HepG2 (cell line): ENCODE data around the gene CABLES2. TPM values are rescaled to one million over a fixed set of nuclear protein-coding genes. Genes with fewer than 3 reads are reported as not detected.

ENCODE experiments used
- ATAC-seq: fragments of 200-7000 bp; cut with Tn5 transposase; 3 replicates; pipeline ENCODE4 v1.9.1; 2020; ENCODE audit warnings: mild to moderate bottlenecking, moderate library complexity
- BruUV-seq: library from RNA; stranded (reverse); fragments of 400-500 nt; replicated peaks from 2 replicates; lab custom pipeline; 2021; lab: Mats Ljungman, UMichigan
- CTCF ChIA-PET: fragments of 300-600 bp; formaldehyde crosslinking; extraction: SDS; loops from one replicate; lab custom pipeline; 2021; ENCODE audit warnings: low total read pairs, inconsistent platforms, low intra/inter-chr PET ratio; lab: Yijun Ruan, JAX
- POLR2A ChIA-PET: fragments of 350-600 bp; sonication (Branson Sonifier 250); formaldehyde crosslinking; loops from one replicate; lab custom pipeline; 2020; ENCODE audit warnings: antibody characterized with exemption, inconsistent platforms; lab: Yijun Ruan, JAX
- DNase-seq: peaks from one replicate; pipeline ENCODE4 v3.0.0-alpha.2; 2015; ENCODE audit warnings: low spot score
- FAIRE-seq: peaks from 3 replicates; lab custom pipeline; 2011; peaks lifted over from hg19 to GRCh38; lab: Jason Lieb, UNC
- H2AFZ ChIP-seq: one replicate; pipeline ENCODE4 v1.6.1; 2011; ENCODE audit warnings: low read length, inconsistent platforms
- H3K27ac ChIP-seq: fragments of 300-600 bp; 3 replicates; pipeline ENCODE4 v1.8.0; 2011; ENCODE audit warnings: mixed run types, mild to moderate bottlenecking, mixed read lengths, low read length, inconsistent platforms; ENCODE audit not compliant: insufficient read depth; ENCODE audit errors: extremely low read length
- H3K27me3 ChIP-seq, 2 experiments: fragments of 200-600 bp in 1 of 2; 2 replicates in 1 of 2; 3 replicates in 1 of 2; pipeline versions ENCODE4 v1.6.0 to v1.8.0; 2011; ENCODE audit warnings: low read length in 2 of 2, mild to moderate bottlenecking in 2 of 2, moderate library complexity in 2 of 2, inconsistent platforms in 1 of 2; ENCODE audit not compliant: insufficient read depth in 2 of 2, control insufficient read depth in 1 of 2
- H3K36me3 ChIP-seq, 2 experiments: fragments of 200-600 bp in 1 of 2; replicated peaks in 1 of 2; 2 replicates in 1 of 2; 3 replicates in 1 of 2; pipeline versions ENCODE4 v1.5.1 to v1.8.0; 2011; ENCODE audit warnings: low read length in 2 of 2, inconsistent platforms in 1 of 2; ENCODE audit not compliant: insufficient read depth in 2 of 2, control insufficient read depth in 1 of 2
- H3K4me1 ChIP-seq: 2 replicates; pipeline ENCODE4 v1.5.1; 2012; ENCODE audit warnings: low read length, inconsistent platforms; ENCODE audit not compliant: insufficient read depth
- H3K4me2 ChIP-seq: 2 replicates; pipeline ENCODE4 v1.6.0; 2011; ENCODE audit warnings: low read depth, low read length, inconsistent platforms
- H3K4me3 ChIP-seq, 3 experiments: fragments of 200-600 bp in 1 of 3; sonication (generic), shearing (Covaris generic) in 1 of 3; replicated peaks in 1 of 3; 2 replicates each; pipeline ENCODE4 v1.5.1; 2011 to 2016; ENCODE audit warnings: low read length in 3 of 3, inconsistent platforms in 2 of 3, low read depth in 2 of 3, mild to moderate bottlenecking in 2 of 3, control low read depth in 1 of 3, mixed read lengths in 1 of 3; ENCODE audit not compliant: insufficient read depth in 1 of 3
- H3K79me2 ChIP-seq: one replicate; pipeline ENCODE4 v1.6.1; 2011; ENCODE audit warnings: low read length, inconsistent platforms; ENCODE audit not compliant: insufficient read depth
- H3K9ac ChIP-seq: 2 replicates; pipeline ENCODE4 v1.6.0; 2011; ENCODE audit warnings: mild to moderate bottlenecking, low read depth, low read length, inconsistent platforms; ENCODE audit not compliant: insufficient read depth
- H3K9me3 ChIP-seq: 2 replicates; pipeline ENCODE4 v1.5.1; 2012; ENCODE audit warnings: mild to moderate bottlenecking, low read length
- H4K20me1 ChIP-seq: 2 replicates; pipeline ENCODE4 v1.6.0; 2011; ENCODE audit warnings: inconsistent platforms, mild to moderate bottlenecking, low read length, moderate library complexity; ENCODE audit not compliant: insufficient read depth
- AGO2 ChIP-seq: fragments of 200-400 bp; formaldehyde crosslinking; optimal IDR thresholded peaks from 2 replicates; pipeline ENCODE3; 2017; ENCODE audit warnings: mild to moderate bottlenecking, low read depth, low read length, moderate library complexity
- CREB3 ChIP-seq: sonication (generic); formaldehyde crosslinking; IDR thresholded peaks from 2 replicates; pipeline ENCODE4 v1.5.0; 2020; ENCODE audit warnings: missing genetic modification reagents
- GZF1 ChIP-seq: sonication (generic); formaldehyde crosslinking; IDR thresholded peaks from 2 replicates; pipeline ENCODE4 v1.5.1; 2020; ENCODE audit warnings: mild to moderate bottlenecking, missing genetic modification reagents
- HDAC6 ChIP-seq: fragments of 200-600 bp; sonication (generic); IDR thresholded peaks from 2 replicates; pipeline ENCODE4 v1.7.0; 2017; ENCODE audit warnings: mild to moderate bottlenecking, antibody characterized with exemption, low read length, low read depth
- KLF12 ChIP-seq: sonication (generic); formaldehyde crosslinking; IDR thresholded peaks from 2 replicates; pipeline ENCODE4 v1.4.0; 2020; ENCODE audit warnings: missing genetic modification reagents, borderline replicate concordance
- LCORL ChIP-seq, 2 experiments: fragments of 450-650 bp in 1 of 2; sonication (generic) in 1 of 2; formaldehyde crosslinking in 1 of 2; IDR thresholded peaks; 2 replicates each; pipeline versions ENCODE4 v1.5.0 to v1.6.1; 2017 to 2020; ENCODE audit warnings: antibody characterized with exemption in 1 of 2, missing genetic modification reagents in 1 of 2
- POLR2A ChIP-seq, 2 experiments: IDR thresholded peaks; 2 replicates each; pipeline ENCODE4 v1.6.1; 2011; ENCODE audit warnings: low read depth in 2 of 2, low read length in 2 of 2, mild to moderate bottlenecking in 1 of 2, moderate library complexity in 1 of 2; ENCODE audit not compliant: insufficient read depth in 1 of 2
- THAP7 ChIP-seq: sonication (generic); formaldehyde crosslinking; IDR thresholded peaks from 2 replicates; pipeline ENCODE4 v1.8.1; 2023; ENCODE audit warnings: mild to moderate bottlenecking, missing genetic modification reagents
- ZNF180 ChIP-seq: sonication (generic); formaldehyde crosslinking; IDR thresholded peaks from 2 replicates; pipeline ENCODE4 v1.4.0; 2020; ENCODE audit warnings: low read depth, missing genetic modification reagents, borderline replicate concordance
- ZNF234 ChIP-seq: sonication (generic); formaldehyde crosslinking; conservative IDR thresholded peaks from 2 replicates; pipeline ENCODE4 v1.5.1; 2020; ENCODE audit warnings: mild to moderate bottlenecking, missing genetic modification reagents
- ZNF326 ChIP-seq: sonication (generic); formaldehyde crosslinking; IDR thresholded peaks from 2 replicates; pipeline ENCODE4 v1.4.0; 2020; ENCODE audit warnings: missing genetic modification reagents, borderline replicate concordance
- ZNF354B ChIP-seq: sonication (generic); formaldehyde crosslinking; IDR thresholded peaks from 2 replicates; pipeline ENCODE4 v1.8.0; 2022; ENCODE audit warnings: mild to moderate bottlenecking, missing genetic modification reagents
- ZNF572 ChIP-seq: sonication (generic); formaldehyde crosslinking; IDR thresholded peaks from 2 replicates; pipeline ENCODE4 v1.5.1; 2020; ENCODE audit warnings: mild to moderate bottlenecking, missing genetic modification reagents
- ZNF607 ChIP-seq: sonication (generic); formaldehyde crosslinking; IDR thresholded peaks from 2 replicates; pipeline ENCODE4 v1.5.1; 2020; ENCODE audit warnings: missing genetic modification reagents, mild to moderate bottlenecking, borderline replicate concordance
- ZNF709 ChIP-seq: sonication (generic); formaldehyde crosslinking; IDR thresholded peaks from 2 replicates; pipeline ENCODE4 v1.5.0; 2020; ENCODE audit warnings: mild to moderate bottlenecking, missing genetic modification reagents
- ZNF768 ChIP-seq: sonication (generic); formaldehyde crosslinking; IDR thresholded peaks from 2 replicates; pipeline ENCODE4 v1.4.0; 2020; ENCODE audit warnings: missing genetic modification reagents
- ZNF780A ChIP-seq: sonication (generic); formaldehyde crosslinking; IDR thresholded peaks from 2 replicates; pipeline ENCODE4 v1.8.0; 2022; ENCODE audit warnings: mild to moderate bottlenecking, missing genetic modification reagents, moderate library complexity
- WGBS: methylation state at CpG from one replicate; pipeline ENCODE4 v1.1.6; 2017; ENCODE audit warnings: low lambda C conversion rate; 5-methylcytosine and 5-hydroxymethylcytosine counted together
- in situ Hi-C: cut with HindIII; loops from 2 replicates; pipeline ENCODE4 v1.10.0; 2017; ENCODE audit warnings: low pct_unique_long_range_greater_than_20kb; ENCODE audit not compliant: extremely low pct_ligation_motif_present
- intact Hi-C: fragments of 100-400 bp; cut with micrococcal nuclease; formaldehyde crosslinking; loops from one replicate; pipeline ENCODE4 v1.10.0; 2022; ENCODE audit not compliant: unreplicated experiment
- polyA plus RNA-seq, 8 experiments: library from polyadenylated mRNA; depleted of rRNA in 3 of 8; stranded (reverse) in 7 of 8; unstranded in 1 of 8; fragments of >200 nt; fragmentation: Illumina TruSeq in 4 of 8; extraction: Trizol in 4 of 8; gene quantifications; 2 replicates each; pipeline versions ENCODE4 v1.2.1 to v1.2.3, GENCODE V29; 2011 to 2016; ENCODE audit warnings: low read depth in 4 of 8, missing spikeins in 1 of 8, mixed read lengths in 1 of 8; ENCODE audit not compliant: insufficient read depth in 1 of 8
- total RNA-seq, 5 experiments: library from RNA; depleted of rRNA; stranded (reverse); fragments of >200 nt; fragmentation: Illumina TruSeq; extraction: Trizol; gene quantifications; 2 replicates each; pipeline ENCODE4 v1.2.3, GENCODE V29; 2016; ENCODE audit warnings: low read depth in 1 of 5
- TF ChIP-seq, protein P1 (sequence below): sonication (generic); formaldehyde crosslinking; IDR thresholded peaks from 2 replicates; pipeline ENCODE4 v1.9.0; 2021; ENCODE audit warnings: missing genetic modification reagents, borderline replicate concordance

Gene CABLES2
- total and polyA plus RNA-seq, 2 of the 13 experiments (the other 11 are each of a cell fraction or from before 2014, with no cell fraction given), result 5.2 to 9.7 TPM

DNA sequence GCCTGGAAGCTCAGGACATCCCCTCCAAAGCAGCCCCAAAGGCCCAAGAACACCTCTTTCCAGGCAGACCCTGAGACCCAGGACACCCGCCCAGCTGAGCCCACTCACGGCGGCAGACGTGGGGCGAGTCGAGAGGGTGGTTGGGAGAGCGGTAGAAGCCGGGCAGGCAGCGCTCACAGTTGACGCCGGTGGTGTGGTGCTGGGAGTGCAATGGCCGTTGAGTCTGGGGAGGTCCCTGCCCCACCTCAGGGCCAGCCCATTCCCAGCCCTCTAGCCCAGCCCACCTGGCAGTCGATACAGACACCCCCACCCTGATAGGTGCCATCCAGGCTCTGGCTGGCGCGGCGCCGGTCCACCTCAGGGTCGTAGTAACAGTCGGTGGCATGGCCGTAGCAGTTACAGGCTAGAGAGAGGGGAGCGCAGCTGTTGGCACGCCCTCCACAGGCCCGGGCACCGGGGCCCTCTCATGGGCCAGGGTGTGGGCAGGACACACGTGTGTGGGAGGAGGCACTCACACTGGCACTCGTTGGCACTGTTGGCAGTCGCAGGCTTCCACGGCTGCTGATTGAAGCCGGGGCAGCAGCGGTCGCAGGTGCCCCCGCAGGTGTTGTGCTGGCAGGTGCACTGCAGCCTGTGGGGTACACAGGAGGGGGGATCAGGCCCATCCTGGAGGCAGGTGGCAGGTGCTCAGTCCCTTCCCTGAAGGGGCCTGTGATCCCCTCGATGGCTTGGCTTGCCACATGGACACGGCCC lies 60.5 kb downstream of the CABLES2 start (continued):
- TF ChIP-seq, protein P1, sequence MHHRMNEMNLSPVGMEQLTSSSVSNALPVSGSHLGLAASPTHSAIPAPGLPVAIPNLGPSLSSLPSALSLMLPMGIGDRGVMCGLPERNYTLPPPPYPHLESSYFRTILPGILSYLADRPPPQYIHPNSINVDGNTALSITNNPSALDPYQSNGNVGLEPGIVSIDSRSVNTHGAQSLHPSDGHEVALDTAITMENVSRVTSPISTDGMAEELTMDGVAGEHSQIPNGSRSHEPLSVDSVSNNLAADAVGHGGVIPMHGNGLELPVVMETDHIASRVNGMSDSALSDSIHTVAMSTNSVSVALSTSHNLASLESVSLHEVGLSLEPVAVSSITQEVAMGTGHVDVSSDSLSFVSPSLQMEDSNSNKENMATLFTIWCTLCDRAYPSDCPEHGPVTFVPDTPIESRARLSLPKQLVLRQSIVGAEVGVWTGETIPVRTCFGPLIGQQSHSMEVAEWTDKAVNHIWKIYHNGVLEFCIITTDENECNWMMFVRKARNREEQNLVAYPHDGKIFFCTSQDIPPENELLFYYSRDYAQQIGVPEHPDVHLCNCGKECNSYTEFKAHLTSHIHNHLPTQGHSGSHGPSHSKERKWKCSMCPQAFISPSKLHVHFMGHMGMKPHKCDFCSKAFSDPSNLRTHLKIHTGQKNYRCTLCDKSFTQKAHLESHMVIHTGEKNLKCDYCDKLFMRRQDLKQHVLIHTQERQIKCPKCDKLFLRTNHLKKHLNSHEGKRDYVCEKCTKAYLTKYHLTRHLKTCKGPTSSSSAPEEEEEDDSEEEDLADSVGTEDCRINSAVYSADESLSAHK (CRISPR knock-in tag), result no peak
- TF ChIP-seq LCORL (IDR thresholded peaks at IDR 0.05) (no peak), LCORL (CRISPR knock-in tag; IDR thresholded peaks at IDR 0.05) (no peak), THAP7 (CRISPR knock-in tag) (no peak), ZNF234 (no peak), ZNF572 (CRISPR knock-in tag) (no peak), ZNF326 (CRISPR knock-in tag) (0 out of 2 replicates have a peak, but pooled peaks have one; percentile 18)
- TF ChIP-seq, all 625 proteins: peak for 7

DNA sequence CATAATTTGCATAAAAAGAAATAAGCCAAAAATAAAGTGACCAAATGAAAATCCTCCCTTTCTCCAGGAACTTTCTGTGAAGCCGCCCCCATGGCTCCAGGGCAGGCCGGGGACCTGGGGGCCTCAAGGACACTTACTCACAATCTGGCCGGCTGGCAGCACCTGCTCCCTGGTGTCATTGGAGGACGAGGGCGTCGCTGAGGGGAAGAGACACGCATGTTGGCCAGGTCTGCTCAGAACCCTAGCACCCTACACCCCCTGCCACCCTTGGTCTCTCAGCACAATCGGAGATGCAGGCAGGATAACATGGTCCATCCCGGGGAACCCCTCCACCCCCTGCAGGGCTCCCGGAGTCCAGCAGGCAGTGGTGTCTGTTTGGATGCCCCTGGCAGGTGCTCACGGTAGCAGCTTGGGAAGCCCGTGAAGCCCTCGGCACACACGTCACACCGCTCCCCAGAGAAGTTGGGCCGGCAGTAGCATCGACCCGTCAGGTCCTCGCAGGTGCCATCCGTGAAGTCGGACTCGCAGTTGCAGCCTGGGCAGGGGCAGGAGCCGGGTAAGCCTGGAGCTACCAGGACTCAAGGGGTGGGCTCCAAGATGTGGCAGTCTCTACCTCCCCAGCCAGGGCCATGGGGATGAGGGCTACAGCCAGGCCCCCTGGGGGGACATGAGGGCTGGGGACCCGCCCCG lies 61.3 kb downstream of the CABLES2 start:
- H3K9ac ChIP-seq, result no peak overlapping the region
- POLR2A ChIA-PET, result interaction anchor here (1.5 to 2.3 kb wide), 2 partner anchors 22 to 25 kb away, joined by 4 to 12 read pairs; partner anchors contain the start of gene LAMA5
- no peak overlapping the region for H2AFZ ChIP-seq
- no peaks in the 10 kb centered on the region for H3K27me3 ChIP-seq
- no peaks in the 10 kb centered on the region for H3K79me2 ChIP-seq
- in situ Hi-C loops, result no loop called here
- no peak overlapping the region for H3K4me2 ChIP-seq
- CTCF ChIA-PET, result interaction anchor here (1.3 kb wide), 1 partner anchor 30 kb away, joined by 3 read pairs; no protein-coding TSS in a partner anchor
- H3K4me1 ChIP-seq, result peaks cover 30% of the 10 kb centered on the region
- intact Hi-C loops, result no loop called here
- H4K20me1 ChIP-seq, result peaks cover 3% of the 10 kb centered on the region; the same call in 1 of the 2 replicates
- WGBS, result 96% methylated on average over 25 of the region's 25 CpGs
- ATAC-seq (peak; percentile 31), DNase-seq (no peak), FAIRE-seq (no peak)
- BruUV-seq, result no TSS peak
- no peak overlapping the region for H3K4me3 ChIP-seq
- H3K9me3 ChIP-seq, result no peaks in the 10 kb centered on the region
- H3K27ac ChIP-seq, result no peak overlapping the region
- peaks cover 25 to 46% of the 10 kb centered on the region in 2 experiments for H3K36me3 ChIP-seq
- TF ChIP-seq ZNF180 (CRISPR knock-in tag) (no peak), ZNF709 (CRISPR knock-in tag) (no peak), AGO2 (peak; percentile 75), ZNF768 (CRISPR knock-in tag) (0 out of 2 replicates have a peak, but pooled peaks have one; percentile 8), GZF1 (CRISPR knock-in tag) (no peak), CREB3 (CRISPR knock-in tag) (no peak), ZNF354B (CRISPR knock-in tag) (no peak), KLF12 (no peak), ZNF607 (CRISPR knock-in tag) (no peak), POLR2A (IDR thresholded peaks at IDR 0.05; ENCODE audit: insufficient read depth in 1 of 2, low read depth in 2 of 2, low read length in 2 of 2) (peak in 1 of 2 experiments; percentile 20; a peak in 2 of 4 replicates), HDAC6 (no peak), ZNF780A (CRISPR knock-in tag) (no peak)
